ENCODE measurements around the gene CAPN5. TPM values are rescaled to one million over a fixed set of nuclear protein-coding genes. Genes with fewer than 3 reads are reported as not detected.

The CAPN5 gene
- total RNA-seq, 1 donor from 2014 or later: 12.8 TPM

GRCh38 chr11:77121096-77121640 is 54.4 kb downstream of the CAPN5 start:
- Mint-ChIP-seq H3K36me3 (ENCODE audit: unreplicated experiment) (peaks cover 16% of the 10 kb centered on the region), H3K27ac (ENCODE audit: unreplicated experiment) (no peak overlapping the region), H3K9me3 (ENCODE audit: unreplicated experiment) (no peaks in the 10 kb centered on the region), H3K27me3 (ENCODE audit: unreplicated experiment) (no peaks in the 10 kb centered on the region), H3K4me3 (ENCODE audit: unreplicated experiment) (no peak overlapping the region), H3K4me1 (ENCODE audit: unreplicated experiment) (peaks cover 1% of the 10 kb centered on the region)
- no peak for DNase-seq (ENCODE audit: extremely low spot score, unreplicated experiment)
- no peak for TF ChIP-seq CTCF (IDR thresholded peaks at IDR 0.05)

GRCh38 chr11:77121876-77122575 is 55.3 kb downstream of the CAPN5 start:
- Mint-ChIP-seq H3K36me3 (ENCODE audit: unreplicated experiment) (peaks cover 16% of the 10 kb centered on the region), H3K27ac (ENCODE audit: unreplicated experiment) (no peak overlapping the region), H3K9me3 (ENCODE audit: unreplicated experiment) (no peaks in the 10 kb centered on the region), H3K27me3 (ENCODE audit: unreplicated experiment) (no peaks in the 10 kb centered on the region), H3K4me3 (ENCODE audit: unreplicated experiment) (no peak overlapping the region), H3K4me1 (ENCODE audit: unreplicated experiment) (peaks cover 1% of the 10 kb centered on the region)
- TF ChIP-seq CTCF (IDR thresholded peaks at IDR 0.05): no peak
- no peak for DNase-seq (ENCODE audit: extremely low spot score, unreplicated experiment)

- Mint-ChIP-seq H3K27ac (ENCODE audit: unreplicated experiment) (no peak overlapping the region), H3K9me3 (ENCODE audit: unreplicated experiment) (no peaks in the 10 kb centered on the region), H3K4me3 (ENCODE audit: unreplicated experiment) (no peak overlapping the region), H3K4me1 (ENCODE audit: unreplicated experiment) (peaks cover 6% of the 10 kb centered on the region), H3K27me3 (ENCODE audit: unreplicated experiment) (no peaks in the 10 kb centered on the region), H3K36me3 (ENCODE audit: unreplicated experiment) (peaks cover 16% of the 10 kb centered on the region)
- DNase-seq (ENCODE audit: extremely low spot score, unreplicated experiment): no peak
- TF ChIP-seq CTCF (IDR thresholded peaks at IDR 0.05): no peak
Observed at GRCh38 chr11:77122576-77123212, 55.9 kb downstream of the CAPN5 start.

GRCh38 chr11:77123591-77123990 is 56.8 kb downstream of the CAPN5 start:
- no peak for TF ChIP-seq CTCF (IDR thresholded peaks at IDR 0.05)
- no peak overlapping the region for H3K27ac Mint-ChIP-seq (ENCODE audit: unreplicated experiment)
- H3K9me3 Mint-ChIP-seq (ENCODE audit: unreplicated experiment): no peaks in the 10 kb centered on the region
- peaks cover 10% of the 10 kb centered on the region for H3K4me1 Mint-ChIP-seq (ENCODE audit: unreplicated experiment)
- peaks cover 2% of the 10 kb centered on the region for H3K27me3 Mint-ChIP-seq (ENCODE audit: unreplicated experiment)
- DNase-seq (ENCODE audit: extremely low spot score, unreplicated experiment): no peak
- H3K4me3 Mint-ChIP-seq (ENCODE audit: unreplicated experiment): no peak overlapping the region
- H3K36me3 Mint-ChIP-seq (ENCODE audit: unreplicated experiment): peaks cover 16% of the 10 kb centered on the region

- no peak overlapping the region for H3K27ac Mint-ChIP-seq (ENCODE audit: unreplicated experiment)
- DNase-seq (ENCODE audit: extremely low spot score, unreplicated experiment): no peak
Observed at GRCh38 chr11:77124041-77124440, 57.3 kb downstream of the CAPN5 start.

More at GRCh38 chr11:77124041-77124440, 57.3 kb downstream of the CAPN5 start:
- H3K36me3 Mint-ChIP-seq (ENCODE audit: unreplicated experiment): peaks cover 16% of the 10 kb centered on the region
- H3K4me1 Mint-ChIP-seq (ENCODE audit: unreplicated experiment): peaks cover 10% of the 10 kb centered on the region
- no peak for TF ChIP-seq CTCF (IDR thresholded peaks at IDR 0.05)
- H3K4me3 Mint-ChIP-seq (ENCODE audit: unreplicated experiment): no peak overlapping the region
- H3K27me3 Mint-ChIP-seq (ENCODE audit: unreplicated experiment): peaks cover 2% of the 10 kb centered on the region
- no peaks in the 10 kb centered on the region for H3K9me3 Mint-ChIP-seq (ENCODE audit: unreplicated experiment)

Data from osteocyte (in vitro differentiated cells).